ENCODE measurements around the gene ASTN2.

DNA sequence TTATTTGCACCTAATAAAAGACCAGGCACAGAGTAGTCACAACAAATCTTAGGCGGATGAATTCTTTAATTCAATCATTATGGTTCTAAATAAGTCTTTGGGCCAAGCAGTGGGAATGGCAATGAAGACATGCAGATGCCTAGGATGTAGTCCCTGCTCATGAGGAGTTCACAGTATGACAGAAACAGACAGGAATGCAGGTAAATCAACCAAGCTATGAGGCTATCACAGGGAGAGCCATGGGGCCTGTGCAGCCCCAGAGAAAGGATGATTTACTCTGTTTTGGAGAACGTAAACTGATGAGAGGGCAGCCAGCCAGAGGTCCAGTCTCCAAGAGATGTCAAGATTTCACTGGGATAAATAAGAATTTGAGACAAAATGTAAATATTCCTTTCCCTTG, 598.4 kb downstream of the ASTN2 start:
- TF ChIP-seq, protein P1, sequence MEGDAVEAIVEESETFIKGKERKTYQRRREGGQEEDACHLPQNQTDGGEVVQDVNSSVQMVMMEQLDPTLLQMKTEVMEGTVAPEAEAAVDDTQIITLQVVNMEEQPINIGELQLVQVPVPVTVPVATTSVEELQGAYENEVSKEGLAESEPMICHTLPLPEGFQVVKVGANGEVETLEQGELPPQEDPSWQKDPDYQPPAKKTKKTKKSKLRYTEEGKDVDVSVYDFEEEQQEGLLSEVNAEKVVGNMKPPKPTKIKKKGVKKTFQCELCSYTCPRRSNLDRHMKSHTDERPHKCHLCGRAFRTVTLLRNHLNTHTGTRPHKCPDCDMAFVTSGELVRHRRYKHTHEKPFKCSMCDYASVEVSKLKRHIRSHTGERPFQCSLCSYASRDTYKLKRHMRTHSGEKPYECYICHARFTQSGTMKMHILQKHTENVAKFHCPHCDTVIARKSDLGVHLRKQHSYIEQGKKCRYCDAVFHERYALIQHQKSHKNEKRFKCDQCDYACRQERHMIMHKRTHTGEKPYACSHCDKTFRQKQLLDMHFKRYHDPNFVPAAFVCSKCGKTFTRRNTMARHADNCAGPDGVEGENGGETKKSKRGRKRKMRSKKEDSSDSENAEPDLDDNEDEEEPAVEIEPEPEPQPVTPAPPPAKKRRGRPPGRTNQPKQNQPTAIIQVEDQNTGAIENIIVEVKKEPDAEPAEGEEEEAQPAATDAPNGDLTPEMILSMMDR (IDR thresholded peaks at IDR 0.05) = no peak
- TF ChIP-seq POLR2A (IDR thresholded peaks at IDR 0.05) = no peak

Measured in right lobe of liver (tissue), 4 donors.